GM23338 (cell line): ENCODE data around the gene COQ10A. TPM values are rescaled to one million over a fixed set of nuclear protein-coding genes. Genes with fewer than 3 reads are reported as not detected.
"Not testable (repeated sequence)": the region's sequence is repeated elsewhere in the genome, so short reads cannot be mapped to it uniquely, and the experiment has no call there.

Experiments
- ATAC-seq: fragments of 200-7000 bp; cut with Tn5 transposase; 3 replicates; pipeline ENCODE4 v1.9.1; 2020
- DNase-seq: peaks from one replicate; pipeline ENCODE4 v3.0.0-alpha.2; 2015; ENCODE audit warnings: low spot score
- H2AFZ ChIP-seq: fragments of 200-600 bp; sonication (generic); 2 replicates; pipeline ENCODE4 v1.8.0; 2016; ENCODE audit warnings: antibody characterized with exemption, mild to moderate bottlenecking, moderate library complexity
- H3F3A ChIP-seq: fragments of 200-600 bp; sonication (generic); replicated peaks from 2 replicates; pipeline ENCODE4 v1.8.0; 2017; ENCODE audit warnings: antibody characterized with exemption, mixed run types, low read depth
- H3K27ac ChIP-seq: fragments of 200-600 bp; sonication (generic); 2 replicates; pipeline ENCODE4 v1.6.1; 2016; ENCODE audit warnings: low read depth
- H3K27me3 ChIP-seq: fragments of 200-600 bp; sonication (generic); 2 replicates; pipeline ENCODE4 v1.8.0; 2016; ENCODE audit warnings: mild to moderate bottlenecking, mixed run types, moderate library complexity; ENCODE audit not compliant: insufficient read depth
- H3K36me3 ChIP-seq: fragments of 200-600 bp; sonication (generic); 2 replicates; pipeline ENCODE4 v1.8.0; 2016; ENCODE audit warnings: mild to moderate bottlenecking; ENCODE audit not compliant: insufficient read depth
- H3K4me1 ChIP-seq: fragments of 200-600 bp; sonication (generic); 2 replicates; pipeline ENCODE4 v1.8.0; 2016; ENCODE audit warnings: mild to moderate bottlenecking, moderate library complexity; ENCODE audit not compliant: insufficient read depth
- H3K4me2 ChIP-seq: fragments of 200-600 bp; sonication (generic); 2 replicates; pipeline ENCODE4 v1.7.1; 2017; ENCODE audit warnings: mixed run types
- H3K4me3 ChIP-seq: fragments of 200-600 bp; sonication (generic); 2 replicates; pipeline ENCODE4 v1.6.1; 2016; ENCODE audit warnings: mixed run types
- H3K79me2 ChIP-seq: fragments of 200-600 bp; sonication (generic); replicated peaks from 2 replicates; pipeline ENCODE4 v1.8.0; 2017; ENCODE audit warnings: mild to moderate bottlenecking; ENCODE audit not compliant: insufficient read depth
- H3K9me2 ChIP-seq: fragments of 200-600 bp; sonication (generic); 2 replicates; pipeline ENCODE4 v1.8.0; 2017; ENCODE audit not compliant: insufficient read depth
- H4K20me1 ChIP-seq: fragments of 200-600 bp; sonication (generic); replicated peaks from 2 replicates; pipeline ENCODE4 v1.8.0; 2017; ENCODE audit warnings: mild to moderate bottlenecking; ENCODE audit not compliant: insufficient read depth
- H3K27ac Mint-ChIP-seq: 2 replicates; pipeline ENCODE4 v1.8.0; 2020; ENCODE audit warnings: inconsistent platforms, mild to moderate bottlenecking, moderate library complexity, mixed read lengths
- H3K27me3 Mint-ChIP-seq: 3 replicates; pipeline ENCODE4 v1.8.0; 2022; ENCODE audit warnings: low read depth, mild to moderate bottlenecking, moderate library complexity, mixed read lengths, inconsistent platforms; ENCODE audit not compliant: insufficient read depth, poor library complexity
- H3K36me3 Mint-ChIP-seq: 3 replicates; pipeline ENCODE4 v1.8.0; 2021; ENCODE audit warnings: low read depth, mild to moderate bottlenecking, inconsistent platforms, moderate library complexity, mixed read lengths
- H3K4me1 Mint-ChIP-seq: 3 replicates; pipeline ENCODE4 v1.8.0; 2020; ENCODE audit warnings: mild to moderate bottlenecking, inconsistent platforms, mixed read lengths
- H3K4me3 Mint-ChIP-seq: 3 replicates; pipeline ENCODE4 v1.8.0; 2021; ENCODE audit warnings: moderate library complexity, mild to moderate bottlenecking, inconsistent platforms, mixed read lengths
- H3K9me3 Mint-ChIP-seq: 3 replicates; pipeline ENCODE4 v1.8.0; 2020; ENCODE audit warnings: moderate library complexity, mild to moderate bottlenecking, inconsistent platforms, mixed read lengths
- CREB1 ChIP-seq: fragments of 250-450 bp; sonication (Bioruptor Pico); IDR thresholded peaks from 2 replicates; pipeline ENCODE4 v1.5.0; 2020; ENCODE audit warnings: low read depth, mild to moderate bottlenecking, moderate library complexity
- CTCF ChIP-seq, 2 experiments: fragments of 200-600 bp in 1 of 2; sonication (generic) in 1 of 2; conservative IDR thresholded peaks; 2 replicates each; pipeline versions ENCODE4 v1.5.1 to v1.6.1; 2016 to 2017; ENCODE audit warnings: antibody characterized with exemption in 2 of 2, low read depth in 2 of 2, mild to moderate bottlenecking in 2 of 2, moderate library complexity in 1 of 2
- EZH2 ChIP-seq: fragments of 200-600 bp; sonication (generic); IDR thresholded peaks from one replicate; pipeline ENCODE4 v1.8.0; 2017; ENCODE audit warnings: antibody characterized with exemption, mild to moderate bottlenecking, low read depth; ENCODE audit not compliant: unreplicated experiment
- ZNF331 ChIP-seq: fragments of 250-450 bp; sonication (Bioruptor Pico); IDR thresholded peaks from 2 replicates; pipeline ENCODE4 v1.5.0; 2020; ENCODE audit warnings: low read depth, mild to moderate bottlenecking, moderate library complexity
- ZNF462 ChIP-seq: fragments of 250-450 bp; sonication (Bioruptor Pico); IDR thresholded peaks from 2 replicates; pipeline ENCODE4 v1.5.0; 2020; ENCODE audit warnings: mild to moderate bottlenecking, moderate library complexity
- polyA plus RNA-seq: library from polyadenylated mRNA; unstranded; fragments of >200 nt; fragmentation: Nextera tagmentation; extraction: Ambion mirVana; gene quantifications from 2 replicates; pipeline ENCODE4 v1.2.1, GENCODE V29; 2016
- total RNA-seq: library from RNA; depleted of rRNA; stranded (reverse); fragments of >200 nt; shearing (Covaris generic); gene quantifications from 2 replicates; pipeline ENCODE4 v1.2.3, GENCODE V29; 2014

The COQ10A gene
- total and polyA plus RNA-seq, 2 experiments from 2014 or later: 12.8 to 15.2 TPM

- Histone ChIP-seq H3K79me2 (no peaks in the 10 kb centered on the region), H4K20me1 (peaks cover 2% of the 10 kb centered on the region; the same call in 1 of the 2 replicates), H3K9me2 (no peaks in the 10 kb centered on the region), H3F3A (peaks cover 43% of the 10 kb centered on the region), H2AFZ (no peak overlapping the region), H3K4me1 (peaks cover 5% of the 10 kb centered on the region; the same call in 1 of the 2 replicates), H3K27ac (peak overlapping the region; percentile 30; the same call in 1 of the 2 replicates), H3K4me3 (no peak overlapping the region), H3K27me3 (no peaks in the 10 kb centered on the region), H3K4me2 (no peak overlapping the region), H3K36me3 (peaks cover 35% of the 10 kb centered on the region)
- ATAC-seq: peak; percentile 18
- H3K27ac Mint-ChIP-seq: no peak overlapping the region
- H3K4me3 Mint-ChIP-seq: no peak overlapping the region
- H3K4me1 Mint-ChIP-seq: peaks cover 10% of the 10 kb centered on the region
- peak; percentile 61 for DNase-seq
- TF ChIP-seq ZNF462 (CRISPR knock-in tag): no peak
- TF ChIP-seq CTCF (conservative IDR thresholded peaks at IDR 0.05; ENCODE audit: low read depth in 2 of 2): peak; percentile 62 to 75
- TF ChIP-seq CREB1 (CRISPR knock-in tag): no peak
- no peak for TF ChIP-seq EZH2
- no peak for TF ChIP-seq ZNF331
- peaks cover 15% of the 10 kb centered on the region for H3K27me3 Mint-ChIP-seq
- peaks cover 65% of the 10 kb centered on the region for H3K36me3 Mint-ChIP-seq
- no peaks in the 10 kb centered on the region; the same call in 2 of the 3 replicates for H3K9me3 Mint-ChIP-seq
These were observed 4.3 kb downstream of the COQ10A start for GRCh38 chr12:56271031-56271430.

- not testable (repeated sequence) for H4K20me1 ChIP-seq, H3K27me3 ChIP-seq, H3K27ac ChIP-seq, H3K4me3 Mint-ChIP-seq, H3K4me1 ChIP-seq, H3K9me2 ChIP-seq, DNase-seq, ATAC-seq, H3K27ac Mint-ChIP-seq, H3K27me3 Mint-ChIP-seq, H3K4me2 ChIP-seq, H3K4me1 Mint-ChIP-seq, H3K4me3 ChIP-seq, H3K9me3 Mint-ChIP-seq, H3K79me2 ChIP-seq, H2AFZ ChIP-seq
- H3K36me3 Mint-ChIP-seq: peaks cover 74% of the 10 kb centered on the region
- H3F3A ChIP-seq: peaks cover 34% of the 10 kb centered on the region
- peaks cover 37% of the 10 kb centered on the region for H3K36me3 ChIP-seq
These were observed 5.7 kb downstream of the COQ10A start for GRCh38 chr12:56272468-56272867.
